GM13976 (cell line): ENCODE results near the gene CNOT1.

ENCODE experiments used
- DNase-seq: peaks from one replicate; pipeline ENCODE4 v3.0.0; 2012; ENCODE audit warnings: low spot score
- in situ Hi-C: fragments of 300-500 bp; cut with MboI; formaldehyde crosslinking; loops from one replicate; pipeline ENCODE4 v1.12.0; 2022; ENCODE audit warnings: low sequenced_read_pairs, mixed read lengths, inconsistent platforms; ENCODE audit not compliant: unreplicated experiment
- TF ChIP-seq, protein P1 (sequence below): IDR thresholded peaks from 2 replicates; pipeline ENCODE4 v1.5.1; 2012; ENCODE audit warnings: borderline replicate concordance, mild to moderate bottlenecking; ENCODE audit not compliant: insufficient read depth; ENCODE audit errors: extremely low read depth, missing control alignments, control extremely low read depth

Gene CNOT1

DNA sequence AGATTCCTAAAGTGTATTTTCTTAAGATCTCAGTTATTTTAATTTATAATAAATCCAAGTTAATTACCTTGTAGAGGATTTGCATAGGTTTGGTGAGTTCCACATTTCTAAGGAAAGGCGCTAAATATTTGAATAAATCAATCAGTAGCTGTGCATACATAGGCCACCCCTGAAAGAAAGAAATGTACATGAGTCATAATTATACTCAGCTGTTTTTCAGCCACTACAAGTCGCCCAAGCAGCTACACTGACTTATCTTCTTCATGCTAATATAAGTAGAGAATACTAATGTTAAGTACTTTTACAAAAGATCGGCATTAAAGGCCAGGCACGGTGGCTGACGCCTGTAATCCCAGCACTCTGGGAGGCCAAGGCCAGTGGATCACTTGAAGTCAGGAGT is 99.4 kb downstream of the CNOT1 start:
- TF ChIP-seq, protein P1, sequence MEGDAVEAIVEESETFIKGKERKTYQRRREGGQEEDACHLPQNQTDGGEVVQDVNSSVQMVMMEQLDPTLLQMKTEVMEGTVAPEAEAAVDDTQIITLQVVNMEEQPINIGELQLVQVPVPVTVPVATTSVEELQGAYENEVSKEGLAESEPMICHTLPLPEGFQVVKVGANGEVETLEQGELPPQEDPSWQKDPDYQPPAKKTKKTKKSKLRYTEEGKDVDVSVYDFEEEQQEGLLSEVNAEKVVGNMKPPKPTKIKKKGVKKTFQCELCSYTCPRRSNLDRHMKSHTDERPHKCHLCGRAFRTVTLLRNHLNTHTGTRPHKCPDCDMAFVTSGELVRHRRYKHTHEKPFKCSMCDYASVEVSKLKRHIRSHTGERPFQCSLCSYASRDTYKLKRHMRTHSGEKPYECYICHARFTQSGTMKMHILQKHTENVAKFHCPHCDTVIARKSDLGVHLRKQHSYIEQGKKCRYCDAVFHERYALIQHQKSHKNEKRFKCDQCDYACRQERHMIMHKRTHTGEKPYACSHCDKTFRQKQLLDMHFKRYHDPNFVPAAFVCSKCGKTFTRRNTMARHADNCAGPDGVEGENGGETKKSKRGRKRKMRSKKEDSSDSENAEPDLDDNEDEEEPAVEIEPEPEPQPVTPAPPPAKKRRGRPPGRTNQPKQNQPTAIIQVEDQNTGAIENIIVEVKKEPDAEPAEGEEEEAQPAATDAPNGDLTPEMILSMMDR: no peak
- no peak for DNase-seq
- in situ Hi-C loops: no loop called here

DNA sequence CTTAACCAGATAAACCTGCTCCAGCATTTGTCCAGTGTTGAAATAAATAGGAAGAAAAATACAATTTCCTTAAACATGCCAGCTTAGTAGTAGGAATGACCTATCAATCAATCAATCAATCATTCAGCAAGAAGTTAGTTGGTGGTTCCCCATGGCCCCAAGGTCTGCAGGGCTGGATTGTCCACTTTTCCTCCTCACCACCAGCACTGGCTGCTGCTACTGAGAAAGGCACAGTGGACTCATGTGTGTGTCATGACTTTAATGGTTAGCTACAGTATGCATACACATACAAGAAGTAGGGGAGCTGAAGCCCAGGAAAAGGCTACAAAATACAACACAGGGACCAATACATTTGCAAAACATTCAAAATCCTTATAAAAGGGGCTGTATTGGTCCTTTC is 109.9 kb downstream of the CNOT1 start:
- TF ChIP-seq, protein P1: no peak
- no peak for DNase-seq
- in situ Hi-C loops: loop anchor here (10.0 kb wide), 1 partner anchor 135 kb away; no protein-coding TSS in a partner anchor

- in situ Hi-C loops: loop anchor here (10.0 kb wide), 1 partner anchor 136 kb away; no protein-coding TSS in a partner anchor
- DNase-seq: no peak
- TF ChIP-seq, protein P1: no peak
Observed at GRCh38 chr16:58518980-58519368, 110.7 kb downstream of the CNOT1 start.

- peak; percentile 58 for DNase-seq
- in situ Hi-C loops: loop anchor here (10.0 kb wide), 1 partner anchor 136 kb away; no protein-coding TSS in a partner anchor
- TF ChIP-seq, protein P1: no peak
Observed at GRCh38 chr16:58518083-58518979, 111.3 kb downstream of the CNOT1 start.

- in situ Hi-C loops: loop anchor here (10.0 kb wide), 1 partner anchor 138 kb away; no protein-coding TSS in a partner anchor
- TF ChIP-seq, protein P1: no peak
- DNase-seq: no peak
Observed at GRCh38 chr16:58516768-58517107, 112.9 kb downstream of the CNOT1 start.

DNA sequence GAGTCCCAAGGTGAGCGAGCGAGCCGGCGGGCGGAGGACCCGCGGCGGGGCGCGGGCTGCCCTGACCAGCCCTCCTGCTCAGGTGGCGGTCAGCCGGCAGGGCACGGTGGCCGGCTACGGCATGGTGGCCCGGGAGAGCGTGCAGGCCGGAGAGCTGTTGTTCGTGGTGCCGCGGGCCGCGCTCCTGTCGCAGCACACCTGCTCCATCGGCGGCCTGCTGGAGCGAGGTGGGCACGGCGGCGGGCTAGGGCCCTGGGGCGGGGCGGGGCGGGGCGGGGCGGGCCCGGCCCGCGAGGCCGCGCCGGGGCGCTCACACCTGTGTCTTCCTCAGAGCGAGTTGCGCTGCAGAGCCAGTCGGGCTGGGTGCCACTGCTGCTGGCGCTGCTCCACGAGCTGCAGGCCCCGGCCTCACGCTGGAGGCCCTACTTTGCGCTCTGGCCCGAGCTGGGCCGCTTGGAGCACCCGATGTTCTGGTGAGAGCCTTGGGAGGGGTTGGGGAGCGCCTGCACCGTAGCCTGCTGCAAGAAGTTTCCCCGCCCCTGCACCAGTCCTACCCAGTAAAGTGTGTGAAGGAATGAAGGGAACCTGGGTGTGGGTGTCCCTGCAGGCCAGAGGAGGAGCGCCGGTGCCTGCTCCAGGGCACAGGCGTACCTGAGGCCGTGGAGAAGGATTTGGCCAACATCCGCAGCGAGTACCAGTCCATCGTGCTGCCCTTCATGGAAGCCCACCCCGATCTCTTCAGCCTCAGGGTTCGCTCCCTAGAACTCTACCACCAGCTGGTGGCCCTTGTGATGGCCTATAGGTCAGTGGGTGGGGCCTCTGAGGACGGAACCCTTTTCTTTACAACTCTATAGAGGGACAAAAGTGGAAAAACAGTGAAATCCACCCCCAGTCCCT is 113.5 kb downstream of the CNOT1 start:
- peak; percentile 79 for DNase-seq
- in situ Hi-C loops: loop anchor here (10.0 kb wide), 1 partner anchor 139 kb away; no protein-coding TSS in a partner anchor
- TF ChIP-seq, protein P1: no peak
